Cerebellar nuclear complex (tissue), 1 donor: ENCODE results near the gene ABCA13.
"Not testable (repeated sequence)": the region's sequence is repeated elsewhere in the genome, so short reads cannot be mapped to it uniquely, and the experiment has no call there.

ENCODE experiments used
- DNase-seq, 2 experiments: peaks; one replicate each; lab custom pipeline; 2025; lab: John Stamatoyannopoulos, UW

ABCA13 gene

GRCh38 chr7:48173756-48174382 is 2.6 kb downstream of the ABCA13 start:
- DNase-seq = no peak

- no peak for DNase-seq
Observed at GRCh38 chr7:48175019-48175418, 3.8 kb downstream of the ABCA13 start.

DNA sequence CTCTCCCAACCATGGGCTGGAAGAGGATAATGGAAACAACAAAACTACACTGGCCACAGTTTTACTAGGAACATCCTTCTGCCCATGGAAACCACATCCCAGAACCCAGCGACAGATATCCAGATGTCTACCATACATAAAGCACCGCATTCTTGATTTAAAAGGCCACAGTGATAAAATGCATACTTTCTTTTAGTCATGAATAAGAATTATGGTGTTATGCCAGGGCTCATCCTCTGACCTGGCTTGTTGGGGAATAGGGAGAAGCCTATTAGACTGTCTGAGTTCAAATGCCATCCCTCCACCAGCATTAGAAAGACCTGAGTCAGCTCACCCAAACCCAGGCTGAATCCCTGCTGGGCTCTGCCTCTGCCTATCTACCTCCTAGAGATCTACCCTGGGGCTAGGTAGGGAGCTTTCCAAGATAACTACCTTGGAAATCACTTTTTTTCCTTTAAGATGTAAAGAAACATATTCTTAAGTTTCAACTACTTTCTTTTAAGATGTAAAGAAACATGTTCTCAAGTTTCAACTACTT is 5.2 kb downstream of the ABCA13 start:
- no peak for DNase-seq

- DNase-seq = no peak
Observed at GRCh38 chr7:48177271-48177670, 6.0 kb downstream of the ABCA13 start.

- peak in 1 of 2 experiments; percentile 33 for DNase-seq
Observed at GRCh38 chr7:48179496-48180030, 8.3 kb downstream of the ABCA13 start.

DNA sequence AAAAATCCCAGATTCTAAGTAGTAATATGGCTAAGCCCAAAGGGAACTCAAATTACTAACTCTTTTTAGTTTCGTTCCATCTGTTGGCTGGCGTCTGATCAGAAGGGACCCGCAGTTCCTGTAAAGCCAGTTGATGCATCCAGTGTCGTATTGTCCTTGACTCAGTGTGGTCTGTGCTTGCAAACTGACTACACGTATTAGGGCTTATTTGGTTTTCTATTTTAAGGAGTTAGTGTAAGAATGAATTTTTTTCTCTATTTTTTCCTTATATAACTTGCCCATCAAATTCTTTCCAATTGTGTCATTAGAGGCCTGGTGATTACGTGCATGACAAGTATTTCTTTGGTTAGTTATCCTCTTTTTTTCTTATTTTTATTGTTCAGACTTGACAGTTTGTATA is 9.7 kb downstream of the ABCA13 start:
- no peak for DNase-seq

DNA sequence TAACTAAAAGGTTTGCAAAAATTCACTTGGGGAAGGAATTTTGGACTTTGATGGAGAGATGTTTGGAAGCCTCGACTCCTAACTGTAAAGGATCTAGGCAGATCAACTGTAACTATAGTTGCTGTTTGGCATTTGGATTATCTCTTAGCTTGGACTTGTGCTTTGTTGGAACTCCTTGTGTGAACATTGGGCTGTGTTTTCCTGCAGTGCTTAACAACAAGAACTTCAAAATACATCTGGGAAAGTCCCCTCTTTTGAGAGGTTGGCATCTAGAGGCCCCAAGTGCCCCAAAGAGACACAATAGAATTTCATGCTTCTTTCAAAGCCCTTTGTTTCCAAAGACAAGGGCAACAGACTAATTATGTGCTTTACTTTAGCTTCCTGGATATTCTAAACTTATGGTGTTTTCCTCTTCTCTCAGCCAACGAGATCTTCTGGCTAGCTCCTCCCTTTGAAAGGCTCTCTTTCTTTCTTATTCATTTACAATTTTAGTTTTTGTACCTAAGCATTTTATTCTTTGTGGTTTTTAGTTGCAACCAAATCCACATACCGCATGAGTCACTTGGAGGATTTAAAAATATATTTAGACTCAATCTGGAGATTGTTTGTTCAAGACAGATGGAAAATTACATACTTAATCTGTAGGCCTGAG is 11.6 kb downstream of the ABCA13 start:
- DNase-seq = no peak

GRCh38 chr7:48183370-48183743 is 12.1 kb downstream of the ABCA13 start:
- no peak for DNase-seq

DNA sequence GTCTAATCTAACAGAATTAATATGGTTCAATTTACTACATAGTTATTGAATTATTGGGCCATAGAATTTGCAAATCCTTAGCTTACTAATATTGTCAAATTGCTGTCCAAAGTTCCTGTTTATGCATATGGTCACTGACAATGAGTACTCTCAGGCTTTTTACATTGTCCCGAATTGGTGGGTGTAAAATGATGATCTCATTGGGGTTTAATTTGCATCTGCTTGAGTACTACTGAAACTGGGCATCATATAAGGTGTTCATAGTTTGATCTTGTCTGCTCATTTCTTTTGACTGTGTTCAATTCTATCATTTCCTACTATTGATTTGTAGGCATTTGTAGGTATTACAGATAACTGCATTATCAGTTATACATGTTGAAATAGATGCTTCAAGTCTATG is 12.7 kb downstream of the ABCA13 start:
- no peak for DNase-seq

DNA sequence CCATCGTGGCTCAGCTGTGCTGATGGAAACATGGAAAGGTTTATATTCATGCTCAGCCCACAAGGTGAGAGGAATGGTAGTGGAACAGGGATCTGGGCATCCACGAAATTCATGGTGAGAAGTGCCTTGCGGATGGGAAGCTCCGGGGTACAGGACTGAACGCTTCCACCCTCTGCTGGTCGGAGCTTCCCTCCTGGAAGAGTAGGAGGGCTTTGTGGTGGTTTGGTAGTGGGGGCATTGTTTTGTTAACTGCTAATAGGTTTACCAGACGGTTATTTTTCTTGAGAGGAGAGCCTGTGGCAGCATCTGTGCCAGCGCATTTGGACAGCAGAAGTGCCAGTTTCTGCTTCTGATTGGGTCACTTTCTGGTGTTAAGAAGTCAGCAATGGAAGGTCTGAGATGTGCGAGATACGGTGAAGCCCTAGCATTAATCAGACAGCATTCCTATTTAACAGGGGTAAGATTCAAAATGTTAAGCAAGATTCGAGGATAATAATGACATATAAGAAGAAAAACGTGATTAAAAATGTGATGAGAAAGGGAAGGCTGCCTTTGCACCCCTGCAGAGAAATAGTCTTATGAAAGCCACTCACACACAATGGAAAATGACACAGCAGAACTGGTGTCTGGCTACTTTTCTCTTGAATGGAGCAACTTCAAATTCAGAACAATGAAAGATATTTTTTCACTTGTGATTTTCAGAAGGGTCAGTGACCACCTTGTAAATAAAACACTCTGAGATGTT is 17.7 kb downstream of the ABCA13 start:
- DNase-seq = no peak

DNA sequence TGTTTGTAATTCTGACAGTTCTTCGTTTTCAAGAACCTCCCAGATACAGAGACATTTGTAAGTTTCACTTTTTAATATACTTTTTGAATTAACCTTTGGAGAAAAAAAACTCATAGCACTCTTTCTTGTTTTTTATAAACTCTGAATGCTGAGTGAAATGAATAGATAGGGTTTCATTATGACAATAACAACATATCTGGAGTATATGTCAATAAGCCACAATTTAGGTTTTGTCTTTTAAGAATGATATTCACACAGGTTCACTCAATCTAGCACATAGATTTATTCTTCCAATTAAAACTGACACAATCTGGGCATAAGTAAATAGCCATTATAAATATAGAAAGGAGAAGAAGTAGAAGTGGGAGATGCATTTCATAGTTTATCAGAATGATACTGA is 21.7 kb downstream of the ABCA13 start:
- DNase-seq = no peak

DNA sequence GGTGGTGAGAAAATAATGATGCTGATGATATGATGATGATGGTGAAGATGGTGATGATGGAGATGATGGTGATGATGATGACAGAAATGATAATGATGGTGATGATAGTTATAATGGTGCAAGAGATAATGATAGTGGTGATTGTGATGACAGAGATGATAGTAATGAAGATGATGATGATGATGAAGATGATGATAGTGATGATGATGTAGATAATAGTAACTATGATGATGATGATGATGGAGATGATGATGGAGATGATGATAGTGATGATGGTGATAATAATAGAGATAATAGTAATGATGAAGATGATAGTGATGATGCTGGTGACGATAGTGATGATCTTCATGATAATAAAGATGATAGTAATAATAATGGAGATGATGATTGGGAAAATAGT is 22.2 kb downstream of the ABCA13 start:
- DNase-seq = no peak

- DNase-seq = not testable (repeated sequence)
Observed at GRCh38 chr7:48200946-48201589, 29.8 kb downstream of the ABCA13 start.

DNA sequence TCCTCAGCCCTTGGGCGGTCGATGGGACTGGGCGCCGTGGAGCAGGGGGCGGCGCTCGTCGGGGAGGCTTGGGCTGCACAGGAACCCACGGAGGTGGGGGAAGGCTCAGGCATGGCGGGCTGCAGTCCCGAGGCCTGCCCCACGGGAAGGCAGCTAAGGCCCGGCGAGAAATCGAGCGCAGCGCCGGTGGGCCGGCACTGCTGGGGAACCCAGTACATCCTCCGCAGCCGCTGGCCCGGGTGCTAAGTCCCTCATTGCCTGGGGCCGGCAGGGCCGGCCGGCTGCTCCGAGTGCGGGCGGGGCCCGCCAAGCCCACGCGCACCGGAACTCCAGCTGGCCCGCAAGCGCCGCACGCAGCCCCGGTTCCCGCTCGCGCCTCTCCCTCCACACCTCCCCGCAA is 31.7 kb downstream of the ABCA13 start:
- DNase-seq = not testable (repeated sequence)

GRCh38 chr7:48207155-48207675 is 36.0 kb downstream of the ABCA13 start:
- no peak for DNase-seq

DNA sequence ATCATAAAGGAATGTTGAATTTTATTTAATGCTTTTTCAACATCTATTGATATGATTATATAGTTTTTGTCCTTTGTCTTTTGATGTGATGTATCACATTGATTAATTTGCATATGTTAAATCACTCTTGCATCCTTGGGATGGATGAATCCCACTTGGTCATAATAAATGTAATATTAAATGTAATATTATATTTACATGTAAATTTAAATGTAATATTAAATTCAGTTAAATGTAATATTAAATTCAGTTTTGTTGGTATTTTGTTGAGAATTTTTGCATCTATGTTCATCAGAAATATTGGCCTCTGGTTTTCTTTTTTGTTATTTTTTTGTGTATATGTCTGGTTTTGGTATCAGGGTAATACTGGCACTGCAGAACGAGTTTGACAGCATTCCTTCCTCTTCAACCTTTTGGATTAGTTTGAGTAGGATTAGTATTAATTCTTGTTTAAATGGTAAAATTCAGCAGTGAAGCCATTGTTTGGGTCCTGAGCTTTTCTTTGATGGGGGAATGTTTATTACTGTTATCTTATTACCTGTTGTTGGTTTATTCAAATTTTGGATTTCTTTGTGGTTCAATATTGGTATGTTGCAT is 37.8 kb downstream of the ABCA13 start:
- DNase-seq = no peak

- no peak for DNase-seq
Observed at GRCh38 chr7:48213226-48213625, 42.0 kb downstream of the ABCA13 start.

DNA sequence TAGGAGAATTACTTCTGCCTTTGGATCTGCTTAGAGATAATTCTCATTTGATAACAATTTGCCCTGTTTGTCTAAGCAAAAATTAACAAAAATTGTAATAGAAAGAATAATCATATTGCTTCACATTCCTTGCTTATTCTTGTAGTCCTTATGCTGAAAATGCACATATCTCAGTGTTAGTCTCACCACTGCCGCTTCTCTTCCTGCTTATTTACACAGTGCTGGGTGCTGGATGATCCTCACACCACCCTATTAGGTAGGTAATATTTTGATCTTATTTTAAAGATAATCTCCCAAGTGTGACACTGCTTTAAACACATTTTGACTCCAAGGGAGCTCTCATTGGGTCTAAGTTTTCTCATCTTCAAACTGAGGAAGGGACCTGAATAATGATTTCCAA is 46.0 kb downstream of the ABCA13 start:
- DNase-seq = no peak

DNA sequence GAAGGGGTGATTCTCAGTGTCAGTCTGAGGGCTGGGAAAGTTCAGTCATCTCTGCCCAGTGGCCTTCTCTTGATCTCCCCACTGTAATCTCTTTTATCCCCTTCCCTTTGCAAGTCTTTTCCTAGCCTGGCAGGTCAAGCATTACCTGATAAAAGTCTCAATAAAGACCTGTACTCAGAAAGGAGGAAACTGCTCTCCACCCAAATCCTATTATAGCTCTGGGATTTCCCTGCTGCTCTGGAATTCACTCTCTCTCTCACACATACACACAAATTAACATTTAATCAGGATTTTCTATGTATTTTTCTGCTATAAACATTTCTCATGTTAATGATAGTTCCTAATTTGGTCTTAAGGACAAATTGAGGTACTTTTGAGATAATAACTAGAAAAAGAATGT is 46.5 kb downstream of the ABCA13 start:
- no peak for DNase-seq

DNA sequence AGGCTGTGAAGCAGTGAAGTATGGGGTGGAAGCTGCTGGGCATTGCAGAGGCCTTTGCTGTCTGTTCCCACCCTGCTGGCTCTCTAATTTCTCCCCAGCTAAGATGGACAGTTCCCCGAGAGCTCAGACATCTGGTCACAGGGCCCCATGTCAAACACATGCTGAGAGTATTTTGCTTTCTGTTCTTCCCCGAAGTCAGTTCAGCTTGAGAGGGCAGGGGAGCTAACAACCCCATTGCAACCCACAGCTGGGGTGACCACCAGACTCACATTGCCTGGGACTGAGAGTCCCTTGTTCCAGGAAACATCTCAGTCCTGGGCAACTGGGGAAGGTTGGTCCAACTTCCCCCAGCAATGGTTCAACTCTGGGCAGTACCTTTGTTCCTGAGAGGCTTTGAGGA is 52.8 kb downstream of the ABCA13 start:
- no peak for DNase-seq

GRCh38 chr7:48225101-48225500 is 53.8 kb downstream of the ABCA13 start:
- DNase-seq = no peak

DNA sequence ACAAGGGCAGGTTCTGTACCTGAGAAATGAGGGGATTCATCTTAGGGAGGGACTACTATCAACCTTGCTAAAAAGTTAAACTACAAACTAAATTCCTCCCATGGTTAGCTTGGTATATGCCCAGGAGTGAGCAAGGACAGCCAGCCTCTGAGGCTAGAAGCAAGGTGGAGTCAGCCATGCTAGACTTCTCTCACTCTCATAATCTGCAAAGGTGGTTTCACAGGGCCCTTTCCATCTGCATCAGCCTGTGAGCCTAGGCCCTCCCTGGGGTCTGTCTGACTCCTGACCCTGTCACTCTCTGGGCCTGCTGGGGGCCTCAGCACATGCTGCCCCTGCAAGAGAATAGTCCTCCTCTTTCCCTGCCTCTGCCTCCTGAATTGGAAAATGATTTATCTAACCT is 66.1 kb downstream of the ABCA13 start:
- DNase-seq = no peak
